GM04504 (cell line): Measurements from ENCODE around the gene CCDC138.

Source experiments
- DNase-seq: peaks from one replicate; pipeline ENCODE4 v3.0.0-alpha.2; 2012; ENCODE audit warnings: low read depth

The CCDC138 gene

GRCh38 chr2:108825736-108826135 is 39.2 kb downstream of the CCDC138 start:
- DNase-seq = no peak

- DNase-seq = no peak
Measured at GRCh38 chr2:108829578-108830310, 43.2 kb downstream of the CCDC138 start.

- no peak for DNase-seq
Measured at GRCh38 chr2:108833219-108833618, 46.6 kb downstream of the CCDC138 start.

GRCh38 chr2:108834620-108835019 is 48.0 kb downstream of the CCDC138 start:
- DNase-seq = no peak

GRCh38 chr2:108835040-108835439 is 48.5 kb downstream of the CCDC138 start:
- no peak for DNase-seq

- no peak for DNase-seq
Measured at GRCh38 chr2:108837198-108837597, 50.6 kb downstream of the CCDC138 start.

GRCh38 chr2:108841506-108841905 is 54.9 kb downstream of the CCDC138 start:
- no peak for DNase-seq

GRCh38 chr2:108845923-108846322 is 59.4 kb downstream of the CCDC138 start:
- no peak for DNase-seq

- DNase-seq = no peak
Measured at GRCh38 chr2:108847000-108847399, 60.4 kb downstream of the CCDC138 start.

- no peak for DNase-seq
Measured at GRCh38 chr2:108852375-108852774, 65.8 kb downstream of the CCDC138 start.

- no peak for DNase-seq
Measured at GRCh38 chr2:108853421-108853820, 66.8 kb downstream of the CCDC138 start.

GRCh38 chr2:108854484-108854883 is 67.9 kb downstream of the CCDC138 start:
- DNase-seq = no peak

- DNase-seq = peak; percentile 1
Measured at GRCh38 chr2:108855194-108855593, 68.6 kb downstream of the CCDC138 start.

- no peak for DNase-seq
Measured at GRCh38 chr2:108858894-108859293, 72.3 kb downstream of the CCDC138 start.

GRCh38 chr2:108866041-108866440 is 79.5 kb downstream of the CCDC138 start:
- DNase-seq = no peak

GRCh38 chr2:108868911-108869310 is 82.3 kb downstream of the CCDC138 start:
- no peak for DNase-seq

GRCh38 chr2:108869542-108869941 is 83.0 kb downstream of the CCDC138 start:
- DNase-seq = no peak

GRCh38 chr2:108870069-108870644 is 83.6 kb downstream of the CCDC138 start:
- DNase-seq = no peak

GRCh38 chr2:108877506-108877905 is 90.9 kb downstream of the CCDC138 start:
- no peak for DNase-seq

- no peak for DNase-seq
Measured at GRCh38 chr2:108878276-108878675, 91.7 kb downstream of the CCDC138 start.

GRCh38 chr2:108884619-108885018 is 98.0 kb downstream of the CCDC138 start:
- DNase-seq = no peak

GRCh38 chr2:108889907-108890306 is 103.3 kb downstream of the CCDC138 start:
- no peak for DNase-seq

GRCh38 chr2:108893277-108893676 is 106.7 kb downstream of the CCDC138 start:
- no peak for DNase-seq

- DNase-seq = no peak
Measured at GRCh38 chr2:108894766-108895165, 108.2 kb downstream of the CCDC138 start.
